A549 (cell line): ENCODE measurements around the gene ARHGDIB. TPM values are rescaled to one million over a fixed set of nuclear protein-coding genes. Genes with fewer than 3 reads are reported as not detected.

Experiments used
- ATAC-seq, 2 experiments: fragments of 200-7000 bp in 1 of 2; fragments of >200 bp in 1 of 2; cut with Nextera tagmentation in 1 of 2; cut with Tn5 transposase in 1 of 2; 3 replicates each; pipeline versions ENCODE4 v1.8.0 to v1.9.1; 2018 to 2020; ENCODE audit warnings: mild to moderate bottlenecking in 1 of 2, moderate library complexity in 1 of 2
- CTCF ChIA-PET: fragments of 300-600 bp; sonication (Branson Sonifier 250); formaldehyde crosslinking; extraction: SDS; loops from one replicate; lab custom pipeline; 2021; ENCODE audit warnings: antibody characterized with exemption, inconsistent platforms; lab: Yijun Ruan, JAX
- POLR2A ChIA-PET: fragments of 350-600 bp; formaldehyde crosslinking; extraction: SDS; loops from one replicate; lab custom pipeline; 2021; ENCODE audit warnings: antibody characterized with exemption, inconsistent platforms; lab: Yijun Ruan, JAX
- DNase-seq, 2 experiments: peaks; one replicate each; pipeline versions ENCODE4 v3.0.0 to v3.0.0-alpha.2; 2011 to 2016; ENCODE audit warnings: low read depth in 1 of 2, low spot score in 1 of 2
- FAIRE-seq: peaks from 2 replicates; lab custom pipeline; 2011; peaks lifted over from hg19 to GRCh38; lab: Jason Lieb, UNC
- H3K27ac ChIP-seq, 2 experiments: fragments of >200 bp; sonication (Bioruptor Twin); formaldehyde crosslinking; 3 replicates each; pipeline ENCODE4 v1.5.1; 2016 to 2017
- H3K4me1 ChIP-seq: fragments of >200 bp; sonication (Bioruptor Twin); formaldehyde crosslinking; 3 replicates; pipeline ENCODE4 v1.6.1; 2016
- H3K4me2 ChIP-seq: fragments of >200 bp; sonication (Bioruptor Twin); formaldehyde crosslinking; 3 replicates; pipeline ENCODE4 v1.6.1; 2016
- H3K4me3 ChIP-seq: fragments of >200 bp; sonication (Bioruptor Twin); formaldehyde crosslinking; 3 replicates; pipeline ENCODE4 v1.5.1; 2016
- H3K9me3 ChIP-seq: fragments of >200 bp; sonication (Bioruptor Twin); formaldehyde crosslinking; 3 replicates; pipeline ENCODE4 v1.6.1; 2016
- ATOH8 ChIP-seq: fragments of 250-450 bp; sonication (Bioruptor Pico); IDR thresholded peaks from 2 replicates; pipeline ENCODE4 v1.5.0; 2020; ENCODE audit warnings: low read depth, mild to moderate bottlenecking, moderate library complexity
- BHLHE40 ChIP-seq: IDR thresholded peaks from 2 replicates; pipeline ENCODE4 v1.6.1; 2012; ENCODE audit warnings: low read depth, low read length, inconsistent platforms
- CBX8 ChIP-seq: fragments of 200-600 bp; sonication (generic); IDR thresholded peaks from 2 replicates; pipeline ENCODE4 v1.6.1; 2016
- CEBPB ChIP-seq, 2 experiments: fragments of >200 bp in 1 of 2; sonication (Bioruptor Twin) in 1 of 2; formaldehyde crosslinking in 1 of 2; IDR thresholded peaks; 2 replicates each; pipeline ENCODE4 v1.6.1; 2012 to 2016
- CHD2 ChIP-seq: fragments of 150-350 bp; IDR thresholded peaks from 2 replicates; pipeline ENCODE4 v1.6.1; 2014; ENCODE audit warnings: low read length; ENCODE audit not compliant: partially characterized antibody
- EHF ChIP-seq: fragments of 250-450 bp; sonication (Bioruptor Pico); IDR thresholded peaks from 2 replicates; pipeline ENCODE4 v1.5.0; 2020; ENCODE audit warnings: mild to moderate bottlenecking
- ELK1 ChIP-seq: fragments of 150-350 bp; IDR thresholded peaks from 2 replicates; pipeline ENCODE4 v1.6.1; 2014; ENCODE audit warnings: low read depth, mild to moderate bottlenecking, low read length
- EP300 ChIP-seq, 2 experiments: fragments of >200 bp; sonication (Bioruptor Twin); formaldehyde crosslinking; IDR thresholded peaks; 2 replicates in 1 of 2; 3 replicates in 1 of 2; pipeline ENCODE4 v1.6.1; 2016 to 2017
- ESRRA ChIP-seq: fragments of 150-350 bp; IDR thresholded peaks from 2 replicates; pipeline ENCODE4 v1.6.1; 2014; ENCODE audit warnings: mild to moderate bottlenecking, low read length, borderline replicate concordance
- FOXS1 ChIP-seq: fragments of 250-450 bp; sonication (Bioruptor Pico); IDR thresholded peaks from 2 replicates; pipeline ENCODE4 v1.5.0; 2020; ENCODE audit warnings: mild to moderate bottlenecking, moderate library complexity
- HDAC2 ChIP-seq: fragments of 200-600 bp; sonication (generic); IDR thresholded peaks from 2 replicates; pipeline ENCODE4 v1.6.1; 2016
- HES2 ChIP-seq: fragments of >200 bp; sonication (Bioruptor Twin); formaldehyde crosslinking; IDR thresholded peaks from 2 replicates; pipeline ENCODE4 v1.6.1; 2016
- HEYL ChIP-seq: fragments of 250-450 bp; sonication (Bioruptor Pico); IDR thresholded peaks from 2 replicates; pipeline ENCODE4 v1.8.0; 2021; ENCODE audit warnings: mild to moderate bottlenecking, moderate library complexity
- HOXB5 ChIP-seq: fragments of 250-450 bp; sonication (Bioruptor Pico); IDR thresholded peaks from 2 replicates; pipeline ENCODE4 v1.5.0; 2020; ENCODE audit warnings: mild to moderate bottlenecking, moderate library complexity
- JUN ChIP-seq, 2 experiments: fragments of >200 bp; sonication (Bioruptor Twin); formaldehyde crosslinking; IDR thresholded peaks; 2 replicates in 1 of 2; 3 replicates in 1 of 2; pipeline ENCODE4 v1.6.1; 2016 to 2017
- MAZ ChIP-seq: fragments of 150-350 bp; IDR thresholded peaks from 2 replicates; pipeline ENCODE4 v1.6.1; 2014; ENCODE audit warnings: antibody characterized with exemption, low read depth, low read length, borderline replicate concordance
- NFE2L2 ChIP-seq: fragments of 150-350 bp; conservative IDR thresholded peaks from 2 replicates; pipeline ENCODE4 v1.6.1; 2014; ENCODE audit warnings: low read length
- POLR2A ChIP-seq: IDR thresholded peaks from 2 replicates; pipeline ENCODE4 v1.6.1; 2012; ENCODE audit warnings: mild to moderate bottlenecking, low read length
- POLR2AphosphoS2 ChIP-seq: conservative IDR thresholded peaks from 2 replicates; pipeline ENCODE4 v1.6.1; 2012; ENCODE audit warnings: low read length, improper control_type of control experiment, inconsistent platforms
- RAD21 ChIP-seq, 2 experiments: fragments of >200 bp in 1 of 2; sonication (Bioruptor Twin) in 1 of 2; formaldehyde crosslinking in 1 of 2; IDR thresholded peaks in 1 of 2; conservative IDR thresholded peaks in 1 of 2; 2 replicates in 1 of 2; 3 replicates in 1 of 2; pipeline ENCODE4 v1.6.1; 2012 to 2018; ENCODE audit warnings: inconsistent platforms in 1 of 2
- RARB ChIP-seq: fragments of 250-450 bp; sonication (Bioruptor Pico); IDR thresholded peaks from 2 replicates; pipeline ENCODE4 v1.8.0; 2021; ENCODE audit warnings: mild to moderate bottlenecking, moderate library complexity
- RCOR1 ChIP-seq: fragments of 150-350 bp; IDR thresholded peaks from 2 replicates; pipeline ENCODE4 v1.6.1; 2014; ENCODE audit warnings: antibody characterized with exemption, low read length, low read depth
- SMC3 ChIP-seq: fragments of >200 bp; sonication (Bioruptor Twin); formaldehyde crosslinking; IDR thresholded peaks from 3 replicates; pipeline ENCODE4 v1.6.1; 2018; ENCODE audit warnings: inconsistent platforms
- SREBF2 ChIP-seq: fragments of 450-650 bp; IDR thresholded peaks from 2 replicates; pipeline ENCODE4 v1.6.1; 2014; ENCODE audit warnings: mild to moderate bottlenecking, moderate library complexity
- TP53 ChIP-seq: fragments of 250-450 bp; sonication (Bioruptor Pico); IDR thresholded peaks from 2 replicates; pipeline ENCODE4 v1.5.0; 2021; ENCODE audit warnings: mild to moderate bottlenecking, moderate library complexity
- ZFP36 ChIP-seq: fragments of 450-650 bp; IDR thresholded peaks from 2 replicates; pipeline ENCODE4 v1.6.1; 2014; ENCODE audit warnings: borderline replicate concordance; ENCODE audit not compliant: partially characterized antibody
- ZNF302 ChIP-seq: fragments of 250-450 bp; sonication (Bioruptor Pico); IDR thresholded peaks from 2 replicates; pipeline ENCODE4 v1.9.0; 2021; ENCODE audit warnings: inconsistent platforms, mild to moderate bottlenecking, moderate library complexity
- ZSCAN20 ChIP-seq: fragments of 250-450 bp; sonication (Bioruptor Pico); IDR thresholded peaks from 2 replicates; pipeline ENCODE4 v1.8.0; 2022; ENCODE audit warnings: mild to moderate bottlenecking, moderate library complexity
- WGBS: methylation state at CpG from one replicate; pipeline ENCODE4 v1.1.6; 2017; ENCODE audit errors: missing lambda C conversion rate; 5-methylcytosine and 5-hydroxymethylcytosine counted together
- polyA plus RNA-seq, 4 experiments: library from polyadenylated mRNA; depleted of rRNA in 3 of 4; stranded (reverse); fragments of >200 nt; fragmentation: RNase III in 1 of 4; extraction: RNeasy Plus Mini Kit Qiagen cat#74134 plus additional on column Dnase treatment in 1 of 4; gene quantifications; 2 replicates in 3 of 4; 3 replicates in 1 of 4; pipeline ENCODE4 v1.2.3, GENCODE V29; 2011 to 2017
- TF ChIP-seq, protein P1 (sequence below): fragments of 250-450 bp; sonication (Bioruptor Pico); IDR thresholded peaks from 2 replicates; pipeline ENCODE4 v1.5.0; 2021; ENCODE audit warnings: mild to moderate bottlenecking, moderate library complexity, borderline replicate concordance

ARHGDIB gene
- polyA plus RNA-seq, 2 of the 4 experiments (the other 2 are of a cell fraction) = 0.84 to 3.5 TPM

DNA sequence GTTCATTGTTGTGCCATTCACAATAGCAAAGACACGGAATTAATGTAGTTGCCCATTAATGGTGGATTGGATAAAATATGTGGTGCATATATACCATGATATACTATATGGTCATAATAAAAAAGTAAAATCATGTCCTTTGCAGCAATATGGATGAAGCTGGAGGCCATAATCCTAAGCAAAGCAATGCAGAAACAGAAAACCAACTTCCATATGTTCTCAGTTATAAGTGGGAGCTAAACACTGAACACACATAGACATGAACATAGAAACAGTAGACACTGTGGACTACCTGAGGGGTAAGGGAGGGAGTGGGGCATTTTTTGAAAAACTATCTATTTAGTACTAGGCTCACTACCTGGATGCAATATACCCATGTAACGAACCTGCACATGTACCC lies 20.0 kb downstream of the ARHGDIB start (continued):
- TF ChIP-seq MAZ = no peak

DNA sequence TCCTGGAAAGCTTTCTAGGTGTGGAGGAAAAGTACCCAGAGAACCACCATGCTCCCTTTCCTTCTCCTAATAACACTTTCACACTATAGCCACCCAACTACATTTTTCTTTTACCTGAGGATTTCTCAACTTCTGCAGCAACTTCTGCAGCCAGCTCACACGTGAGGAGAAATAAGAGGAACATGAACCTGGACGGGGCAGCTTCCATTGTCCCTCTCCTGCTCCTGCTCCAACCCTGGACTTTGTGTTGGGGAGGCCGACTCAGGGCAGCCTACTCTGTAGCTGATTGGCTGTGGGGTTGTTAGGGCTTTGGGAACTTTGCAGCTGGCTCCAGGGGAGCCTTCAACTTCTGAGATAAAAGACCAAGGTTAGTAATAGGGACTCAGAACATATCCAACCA lies 23.1 kb downstream of the ARHGDIB start, which contains the start of gene ERP27:
ERP27 (minus strand) TSS at position 237 of the 400 bp plus-strand sequence; CDS start at position 208, 29 bp downstream.
- Histone ChIP-seq H3K4me3 (no peak within 1 kb of the TSS), H3K27ac (no peak within 1 kb of the TSS), H3K4me2 (no peak within 1 kb of the TSS), H3K9me3 (no peaks in the 10 kb centered on the region), H3K4me1 (no peaks in the 10 kb centered on the region)
- 32% methylated on average over 3 of the region's 3 CpGs for WGBS
- ChIA-PET CTCF (interaction anchor here (0.6 to 2.1 kb wide), 3 partner anchors 19 to 56 kb away, joined by 3 to 4 read pairs (median 4); no protein-coding TSS in a partner anchor), POLR2A (no interaction called here)
- ATAC-seq (no peak), FAIRE-seq (no peak), DNase-seq (no peak)
- no peak for TF ChIP-seq ESRRA
- TF ChIP-seq JUN (IDR thresholded peaks at IDR 0.05) = no peak
- TF ChIP-seq ELK1 = no peak
- no peak for TF ChIP-seq TP53 (CRISPR knock-in tag)

DNA sequence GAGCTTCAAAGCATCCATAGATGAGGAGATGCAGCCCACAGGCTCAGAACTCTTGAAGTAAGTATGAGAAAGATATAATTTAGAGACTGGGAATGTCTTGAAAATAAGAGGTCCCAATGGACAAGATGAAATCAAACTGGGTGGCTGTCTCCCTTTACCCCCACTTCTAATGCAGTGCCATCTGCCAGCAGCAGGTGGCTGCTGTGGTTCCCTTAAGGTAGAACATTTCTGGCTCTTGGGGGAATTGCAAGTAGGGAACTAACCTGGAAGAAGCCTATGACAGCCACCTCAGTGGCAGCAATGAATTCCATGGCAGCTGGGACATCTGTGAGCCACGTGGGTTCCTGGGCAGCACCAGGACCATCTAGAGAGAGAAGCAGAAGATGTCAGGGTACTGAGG lies 23.7 kb downstream of the ARHGDIB start:
- no peak for FAIRE-seq
- CTCF ChIA-PET = interaction anchor here (0.9 to 2.1 kb wide), 2 partner anchors 18 to 48 kb away, joined by 4 read pairs; no protein-coding TSS in a partner anchor

GRCh38 chr12:14937014-14937413 lies 24.4 kb downstream of the ARHGDIB start:
- Histone ChIP-seq H3K27ac (no peak overlapping the region), H3K4me1 (no peaks in the 10 kb centered on the region), H3K4me2 (no peak overlapping the region), H3K9me3 (no peaks in the 10 kb centered on the region), H3K4me3 (no peak overlapping the region)
- WGBS = 78% methylated on average over 3 of the region's 3 CpGs
- ATAC-seq (0 out of 6 replicates have a peak, but pooled peaks of 1 of the 2 experiments have one; percentile 23), FAIRE-seq (no peak), DNase-seq (no peak)
- TF ChIP-seq POLR2AphosphoS2 = no peak
- TF ChIP-seq ZFP36 = no peak
- no peak for TF ChIP-seq ELK1
- TF ChIP-seq BHLHE40 = no peak
- TF ChIP-seq JUN (IDR thresholded peaks at IDR 0.05) = no peak
- no peak for TF ChIP-seq HOXB5 (CRISPR knock-in tag)
- TF ChIP-seq RARB (CRISPR knock-in tag) = no peak
- no peak for TF ChIP-seq CBX8
- TF ChIP-seq MAZ = no peak
- no peak for TF ChIP-seq EP300 (IDR thresholded peaks at IDR 0.05)
- TF ChIP-seq EHF = no peak
- TF ChIP-seq, protein P1, sequence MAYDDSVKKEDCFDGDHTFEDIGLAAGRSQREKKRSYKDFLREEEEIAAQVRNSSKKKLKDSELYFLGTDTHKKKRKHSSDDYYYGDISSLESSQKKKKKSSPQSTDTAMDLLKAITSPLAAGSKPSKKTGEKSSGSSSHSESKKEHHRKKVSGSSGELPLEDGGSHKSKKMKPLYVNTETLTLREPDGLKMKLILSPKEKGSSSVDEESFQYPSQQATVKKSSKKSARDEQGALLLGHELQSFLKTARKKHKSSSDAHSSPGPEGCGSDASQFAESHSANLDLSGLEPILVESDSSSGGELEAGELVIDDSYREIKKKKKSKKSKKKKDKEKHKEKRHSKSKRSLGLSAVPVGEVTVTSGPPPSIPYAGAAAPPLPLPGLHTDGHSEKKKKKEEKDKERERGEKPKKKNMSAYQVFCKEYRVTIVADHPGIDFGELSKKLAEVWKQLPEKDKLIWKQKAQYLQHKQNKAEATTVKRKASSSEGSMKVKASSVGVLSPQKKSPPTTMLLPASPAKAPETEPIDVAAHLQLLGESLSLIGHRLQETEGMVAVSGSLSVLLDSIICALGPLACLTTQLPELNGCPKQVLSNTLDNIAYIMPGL (CRISPR knock-in tag) = no peak
- no peak for TF ChIP-seq ATOH8 (CRISPR knock-in tag)
- POLR2A ChIA-PET = no interaction called here
- CTCF ChIA-PET = interaction anchor here (1.2 to 2.1 kb wide), 2 partner anchors 18 to 59 kb away, joined by 4 read pairs; no protein-coding TSS in a partner anchor

More for the DNA sequence above, 23.7 kb downstream of the ARHGDIB start:
- Histone ChIP-seq H3K27ac (no peak overlapping the region), H3K4me2 (no peak overlapping the region), H3K4me3 (no peak overlapping the region), H3K4me1 (no peaks in the 10 kb centered on the region), H3K9me3 (no peaks in the 10 kb centered on the region)
- POLR2A ChIA-PET = no interaction called here
- DNase-seq = no peak
- peak in 1 of 2 experiments; percentile 74; a peak in 3 of 6 replicates for ATAC-seq
- 0% methylated on average over 1 of the region's 1 CpG for WGBS
- TF ChIP-seq HEYL (CRISPR knock-in tag) (no peak), ZNF302 (CRISPR knock-in tag) (no peak), RCOR1 (no peak), HDAC2 (no peak), RAD21 (conservative IDR thresholded peaks at IDR 0.05 in 1 of 2, IDR thresholded peaks at IDR 0.05 in 1 of 2) (no peak), SMC3 (no peak), ZSCAN20 (CRISPR knock-in tag) (no peak), NFE2L2 (no peak), POLR2A (no peak), HES2 (no peak), FOXS1 (CRISPR knock-in tag) (no peak), SREBF2 (no peak), CHD2 (no peak), CEBPB (IDR thresholded peaks at IDR 0.05) (no peak), CBX8 (no peak)
- TF ChIP-seq, protein P1 (CRISPR knock-in tag) = no peak
